Heart left ventricle (tissue), 16 donors: ENCODE data around the gene CCSER1. TPM values are rescaled to one million over a fixed set of nuclear protein-coding genes. Genes with fewer than 3 reads are reported as not detected.

Experiments
- ATAC-seq, 4 donors: fragments of 200-7000 bp; cut with Tn5 transposase; one replicate each; pipeline ENCODE4 v1.9.1; 2020 to 2022; ENCODE audit warnings: moderate library complexity in 4 of 4, mild to moderate bottlenecking in 3 of 4, moderate number of reproducible peaks in 1 of 4
- DNase-seq, 5 donors: peaks; one replicate each; pipeline ENCODE4 v3.0.0-alpha.2; 2020
- H3K27ac ChIP-seq, 12 donors: fragments of 200-600 bp; sonication (generic) in 4 of 12; one replicate each; pipeline versions ENCODE4 v1.5.0 to v1.8.0; 2016 to 2022; ENCODE audit warnings: mild to moderate bottlenecking in 2 of 12
- H3K27me3 ChIP-seq, 9 donors: fragments of 200-600 bp; sonication (generic) in 2 of 9; one replicate each; pipeline versions ENCODE4 v1.5.1 to v1.8.0; 2016 to 2022; ENCODE audit warnings: mild to moderate bottlenecking in 3 of 9
- H3K36me3 ChIP-seq, 9 donors: fragments of 200-600 bp; sonication (generic) in 2 of 9; one replicate each; pipeline versions ENCODE4 v1.5.0 to v1.8.0; 2018 to 2022; ENCODE audit warnings: mild to moderate bottlenecking in 2 of 9
- H3K4me1 ChIP-seq, 12 donors: fragments of 200-600 bp; sonication (generic) in 4 of 12; one replicate each; pipeline versions ENCODE4 v1.5.0 to v1.8.0; 2016 to 2022; ENCODE audit warnings: mild to moderate bottlenecking in 3 of 12
- H3K4me3 ChIP-seq, 12 donors: fragments of 200-600 bp; sonication (generic) in 4 of 12; one replicate each; pipeline versions ENCODE4 v1.5.0 to v1.8.0; 2017 to 2022; ENCODE audit warnings: mild to moderate bottlenecking in 9 of 12, moderate library complexity in 4 of 12
- H3K9me3 ChIP-seq, 12 donors: fragments of 200-600 bp; sonication (generic) in 4 of 12; one replicate each; pipeline versions ENCODE4 v1.5.0 to v1.8.0; 2016 to 2022; ENCODE audit warnings: mild to moderate bottlenecking in 1 of 12
- CTCF ChIP-seq, 12 donors: fragments of 200-600 bp; sonication (generic) in 4 of 12; IDR thresholded peaks; one replicate each; pipeline versions ENCODE4 v1.5.0 to v1.8.0; 2018 to 2022; ENCODE audit warnings: antibody characterized with exemption in 12 of 12, mild to moderate bottlenecking in 5 of 12
- POLR2A ChIP-seq, 2 donors: fragments of 450-650 bp; IDR thresholded peaks; one replicate each; pipeline ENCODE4 v1.6.1; 2017; ENCODE audit warnings: antibody characterized with exemption in 2 of 2, mild to moderate bottlenecking in 2 of 2, moderate library complexity in 2 of 2
- WGBS, 4 donors: extraction: QIAGEN DNeasy Blood & Tissue Kit in 2 of 4; methylation state at CpG; one replicate each; pipeline versions ENCODE4 v1.1.5 to v1.1.7; 2013 to 2018; 5-methylcytosine and 5-hydroxymethylcytosine counted together
- intact Hi-C, 10 donors: fragments of 100-400 bp; cut with DNase I; formaldehyde crosslinking; loops; one replicate each; pipeline versions ENCODE4 v1.11.1 to v1.14.2; 2022
- polyA plus RNA-seq, 2 donors: library from polyadenylated mRNA; stranded (reverse); fragments of 200-250 nt; gene quantifications; one replicate each; pipeline ENCODE4 v1.2.3, GENCODE V29; 2013
- total RNA-seq, 9 donors: library from RNA; depleted of rRNA in 2 of 9; stranded (reverse); fragments of >200 nt in 2 of 9; fragmentation: NEBNext Ultra II Directional in 3 of 9; extraction: Animal tissue kit (Norgen Biotek cat#: 25700) in 3 of 9; gene quantifications; one replicate each; pipeline versions ENCODE4 v1.1.0 to v1.2.4, GENCODE V29; 2016 to 2023
- donor health status: ischemic (EF 13 %, LVEDD 7.1; RV severe dilation, severe dysfunction).
- donor health status: healthy with polysubstance abuse.
- donor health status: DM: no; HTN: yes; CAD: no.
- donor health status: DM: no; HTN: no; CAD: no.
- donor health status: ischemic (EF 25% LVEDD 6.9; RV normal size, moderate dysfunction).
- donor health status: ischemic (EF 25% LVEDD 5.7; RV mildly dilated, moderate dysfunction).
- donor health status: healthy.
- donor health status: DM: yes; HTN: yes; CAD: no.
- donor health status: ischemic (EF 35%, LVEDD 5.7; RV mildly dilated, moderate dysfunction).
- donor health status: nonischemic (EF 11% LVEDD 7.7; RV severe dilation, severe dysfunction).
- donor health status: DM: yes; HTN: yes; CAD: no.
- donor health status: PGD.
- donor health status: ischemic (EF 29% LVEDD 5.4; RV normal size, mild dysfunction).
- donor health status: nonischemic (EF 23%, LVEDD 6.1; RV moderate dilation, normal function).

Gene CCSER1
- total and polyA plus RNA-seq, 11 donors = 2.5 to 15.8 (median 12.2) TPM

GRCh38 chr4:91434631-91435030 is 1307.4 kb downstream of the CCSER1 start:
- DNase-seq = no peak
- 36 to 83% (median 73%) methylated on average over 1 of the region's 1 CpG for WGBS, 4 donors
- Histone ChIP-seq H3K4me3 (no peak overlapping the region), H3K27me3 (no peaks in the 10 kb centered on the region), H3K4me1 (no peaks in the 10 kb centered on the region), H3K9me3 (peaks cover 0 to 17% (median 0%) of the 10 kb centered on the region in 12 donors), H3K36me3 (no peaks in the 10 kb centered on the region), H3K27ac (no peak overlapping the region)
- TF ChIP-seq POLR2A (IDR thresholded peaks at IDR 0.05) = no peak
- TF ChIP-seq CTCF (IDR thresholded peaks at IDR 0.05) = no peak
- ATAC-seq = no peak
- intact Hi-C loops = no loop called here

GRCh38 chr4:91436556-91436955 is 1309.4 kb downstream of the CCSER1 start:
- 48 to 83% (median 65%) methylated on average over 1 of the region's 1 CpG for WGBS, 4 donors
- Histone ChIP-seq H3K4me3 (no peak overlapping the region), H3K36me3 (no peaks in the 10 kb centered on the region), H3K9me3 (peaks cover 0 to 9% (median 0%) of the 10 kb centered on the region in 12 donors), H3K27ac (no peak overlapping the region), H3K4me1 (no peaks in the 10 kb centered on the region), H3K27me3 (no peaks in the 10 kb centered on the region)
- TF ChIP-seq POLR2A (IDR thresholded peaks at IDR 0.05) (no peak), CTCF (IDR thresholded peaks at IDR 0.05) (no peak)
- intact Hi-C loops = loop anchor here in 1 of 10 donors (1.0 kb wide), 1 partner anchor 11 kb away; no protein-coding TSS in a partner anchor
- DNase-seq (no peak), ATAC-seq (no peak)

GRCh38 chr4:91447168-91447567 is 1320.0 kb downstream of the CCSER1 start:
- no peak overlapping the region for H3K4me3 ChIP-seq
- DNase-seq (no peak), ATAC-seq (no peak)
- WGBS, 4 donors = 56 to 79% (median 69%) methylated on average over 1 of the region's 1 CpG
- H3K27me3 ChIP-seq = no peaks in the 10 kb centered on the region
- intact Hi-C loops = no loop called here
- TF ChIP-seq CTCF (IDR thresholded peaks at IDR 0.05) = no peak
- TF ChIP-seq POLR2A (IDR thresholded peaks at IDR 0.05) = no peak
- no peaks in the 10 kb centered on the region for H3K36me3 ChIP-seq
- H3K27ac ChIP-seq = no peak overlapping the region
- peaks cover 0 to 8% (median 0%) of the 10 kb centered on the region in 12 donors for H3K9me3 ChIP-seq
- no peaks in the 10 kb centered on the region for H3K4me1 ChIP-seq

GRCh38 chr4:91448668-91449330 is 1321.6 kb downstream of the CCSER1 start:
- no peak for ATAC-seq

More at GRCh38 chr4:91448668-91449330, 1321.6 kb downstream of the CCSER1 start:
- H3K4me3 ChIP-seq = no peak overlapping the region
- no peaks in the 10 kb centered on the region for H3K4me1 ChIP-seq
- TF ChIP-seq POLR2A (IDR thresholded peaks at IDR 0.05) (no peak), CTCF (IDR thresholded peaks at IDR 0.05) (no peak)
- H3K27me3 ChIP-seq = no peaks in the 10 kb centered on the region
- WGBS, 4 donors = 29 to 53% (median 35%) methylated on average over 2 of the region's 2 CpGs
- intact Hi-C loops = no loop called here
- H3K27ac ChIP-seq = no peak overlapping the region
- H3K36me3 ChIP-seq = no peaks in the 10 kb centered on the region
- DNase-seq = no peak
- H3K9me3 ChIP-seq = peaks cover 0 to 8% (median 0%) of the 10 kb centered on the region in 12 donors
